A549 (cell line): ENCODE measurements around the gene PLAGL2. TPM values are rescaled to one million over a fixed set of nuclear protein-coding genes. Genes with fewer than 3 reads are reported as not detected.

Experiments
- ATAC-seq, 2 experiments: fragments of 200-7000 bp in 1 of 2; fragments of >200 bp in 1 of 2; cut with Nextera tagmentation in 1 of 2; cut with Tn5 transposase in 1 of 2; 3 replicates each; pipeline versions ENCODE4 v1.8.0 to v1.9.1; 2018 to 2020; ENCODE audit warnings: mild to moderate bottlenecking in 1 of 2, moderate library complexity in 1 of 2
- CTCF ChIA-PET: fragments of 300-600 bp; sonication (Branson Sonifier 250); formaldehyde crosslinking; extraction: SDS; loops from one replicate; lab custom pipeline; 2021; ENCODE audit warnings: antibody characterized with exemption, inconsistent platforms; lab: Yijun Ruan, JAX
- POLR2A ChIA-PET: fragments of 350-600 bp; formaldehyde crosslinking; extraction: SDS; loops from one replicate; lab custom pipeline; 2021; ENCODE audit warnings: antibody characterized with exemption, inconsistent platforms; lab: Yijun Ruan, JAX
- DNase-seq, 2 experiments: peaks; one replicate each; pipeline versions ENCODE4 v3.0.0 to v3.0.0-alpha.2; 2011 to 2016; ENCODE audit warnings: low read depth in 1 of 2, low spot score in 1 of 2
- FAIRE-seq: peaks from 2 replicates; lab custom pipeline; 2011; peaks lifted over from hg19 to GRCh38; lab: Jason Lieb, UNC
- H3K27ac ChIP-seq, 2 experiments: fragments of >200 bp; sonication (Bioruptor Twin); formaldehyde crosslinking; 3 replicates each; pipeline ENCODE4 v1.5.1; 2016 to 2017
- H3K4me1 ChIP-seq: fragments of >200 bp; sonication (Bioruptor Twin); formaldehyde crosslinking; 3 replicates; pipeline ENCODE4 v1.6.1; 2016
- H3K4me2 ChIP-seq: fragments of >200 bp; sonication (Bioruptor Twin); formaldehyde crosslinking; 3 replicates; pipeline ENCODE4 v1.6.1; 2016
- H3K4me3 ChIP-seq: fragments of >200 bp; sonication (Bioruptor Twin); formaldehyde crosslinking; 3 replicates; pipeline ENCODE4 v1.5.1; 2016
- H3K9me3 ChIP-seq: fragments of >200 bp; sonication (Bioruptor Twin); formaldehyde crosslinking; 3 replicates; pipeline ENCODE4 v1.6.1; 2016
- CBX2 ChIP-seq: fragments of 200-600 bp; sonication (generic); IDR thresholded peaks from 2 replicates; pipeline ENCODE4 v1.6.1; 2016; ENCODE audit warnings: low read depth, mild to moderate bottlenecking, borderline replicate concordance
- CEBPB ChIP-seq, 2 experiments: fragments of >200 bp in 1 of 2; sonication (Bioruptor Twin) in 1 of 2; formaldehyde crosslinking in 1 of 2; IDR thresholded peaks; 2 replicates each; pipeline ENCODE4 v1.6.1; 2012 to 2016
- HDAC2 ChIP-seq: fragments of 200-600 bp; sonication (generic); IDR thresholded peaks from 2 replicates; pipeline ENCODE4 v1.6.1; 2016
- HEYL ChIP-seq: fragments of 250-450 bp; sonication (Bioruptor Pico); IDR thresholded peaks from 2 replicates; pipeline ENCODE4 v1.8.0; 2021; ENCODE audit warnings: mild to moderate bottlenecking, moderate library complexity
- HMGXB4 ChIP-seq: fragments of 250-450 bp; sonication (Bioruptor Pico); IDR thresholded peaks from 2 replicates; pipeline ENCODE4 v1.5.0; 2021; ENCODE audit warnings: mild to moderate bottlenecking, moderate library complexity, borderline replicate concordance
- HOXA7 ChIP-seq: fragments of 250-450 bp; sonication (Bioruptor Pico); IDR thresholded peaks from 2 replicates; pipeline ENCODE4 v1.5.0; 2020; ENCODE audit warnings: mild to moderate bottlenecking, moderate library complexity
- JUN ChIP-seq, 2 experiments: fragments of >200 bp; sonication (Bioruptor Twin); formaldehyde crosslinking; IDR thresholded peaks; 2 replicates in 1 of 2; 3 replicates in 1 of 2; pipeline ENCODE4 v1.6.1; 2016 to 2017
- JUNB ChIP-seq: fragments of >200 bp; sonication (Bioruptor Twin); formaldehyde crosslinking; IDR thresholded peaks from 2 replicates; pipeline ENCODE4 v1.6.1; 2016
- MAFK ChIP-seq: fragments of 450-650 bp; IDR thresholded peaks from 2 replicates; pipeline ENCODE4 v1.6.1; 2014; ENCODE audit not compliant: partially characterized antibody
- MAZ ChIP-seq: fragments of 150-350 bp; IDR thresholded peaks from 2 replicates; pipeline ENCODE4 v1.6.1; 2014; ENCODE audit warnings: antibody characterized with exemption, low read depth, low read length, borderline replicate concordance
- NPAS2 ChIP-seq: fragments of 250-450 bp; sonication (Bioruptor Pico); IDR thresholded peaks from 2 replicates; pipeline ENCODE4 v1.8.0; 2022; ENCODE audit warnings: mild to moderate bottlenecking, moderate library complexity, borderline replicate concordance
- PBX3 ChIP-seq: IDR thresholded peaks from 2 replicates; pipeline ENCODE4 v1.6.1; 2012
- PHF8 ChIP-seq: fragments of 200-600 bp; sonication (generic); IDR thresholded peaks from 2 replicates; pipeline ENCODE4 v1.6.1; 2016; ENCODE audit warnings: low read depth, mild to moderate bottlenecking, antibody characterized with exemption, moderate library complexity, borderline replicate concordance
- RAD21 ChIP-seq, 2 experiments: fragments of >200 bp in 1 of 2; sonication (Bioruptor Twin) in 1 of 2; formaldehyde crosslinking in 1 of 2; IDR thresholded peaks in 1 of 2; conservative IDR thresholded peaks in 1 of 2; 2 replicates in 1 of 2; 3 replicates in 1 of 2; pipeline ENCODE4 v1.6.1; 2012 to 2018; ENCODE audit warnings: inconsistent platforms in 1 of 2
- RNF2 ChIP-seq: fragments of 200-600 bp; sonication (generic); IDR thresholded peaks from 2 replicates; pipeline ENCODE4 v1.6.1; 2016; ENCODE audit warnings: low read depth, mild to moderate bottlenecking, antibody characterized with exemption, moderate library complexity, borderline replicate concordance
- SMC3 ChIP-seq: fragments of >200 bp; sonication (Bioruptor Twin); formaldehyde crosslinking; IDR thresholded peaks from 3 replicates; pipeline ENCODE4 v1.6.1; 2018; ENCODE audit warnings: inconsistent platforms
- SREBF2 ChIP-seq: fragments of 450-650 bp; IDR thresholded peaks from 2 replicates; pipeline ENCODE4 v1.6.1; 2014; ENCODE audit warnings: mild to moderate bottlenecking, moderate library complexity
- TFCP2L1 ChIP-seq: fragments of 250-450 bp; sonication (Bioruptor Pico); IDR thresholded peaks from 2 replicates; pipeline ENCODE4 v1.5.0; 2021; ENCODE audit warnings: mild to moderate bottlenecking
- TP53 ChIP-seq: fragments of 250-450 bp; sonication (Bioruptor Pico); IDR thresholded peaks from 2 replicates; pipeline ENCODE4 v1.5.0; 2021; ENCODE audit warnings: mild to moderate bottlenecking, moderate library complexity
- ZNF302 ChIP-seq: fragments of 250-450 bp; sonication (Bioruptor Pico); IDR thresholded peaks from 2 replicates; pipeline ENCODE4 v1.9.0; 2021; ENCODE audit warnings: inconsistent platforms, mild to moderate bottlenecking, moderate library complexity
- ZSCAN20 ChIP-seq: fragments of 250-450 bp; sonication (Bioruptor Pico); IDR thresholded peaks from 2 replicates; pipeline ENCODE4 v1.8.0; 2022; ENCODE audit warnings: mild to moderate bottlenecking, moderate library complexity
- WGBS: methylation state at CpG from one replicate; pipeline ENCODE4 v1.1.6; 2017; ENCODE audit errors: missing lambda C conversion rate; 5-methylcytosine and 5-hydroxymethylcytosine counted together
- polyA plus RNA-seq, 4 experiments: library from polyadenylated mRNA; depleted of rRNA in 3 of 4; stranded (reverse); fragments of >200 nt; fragmentation: RNase III in 1 of 4; extraction: RNeasy Plus Mini Kit Qiagen cat#74134 plus additional on column Dnase treatment in 1 of 4; gene quantifications; 2 replicates in 3 of 4; 3 replicates in 1 of 4; pipeline ENCODE4 v1.2.3, GENCODE V29; 2011 to 2017

The PLAGL2 gene
- polyA plus RNA-seq, 2 of the 4 experiments (the other 2 are of a cell fraction) = 6.1 to 9.0 TPM

- TF ChIP-seq RNF2 (no peak), PHF8 (no peak), MAFK (no peak)
These were observed 16.7 kb downstream of the PLAGL2 start (continued) for GRCh38 chr20:32190616-32191415.

DNA sequence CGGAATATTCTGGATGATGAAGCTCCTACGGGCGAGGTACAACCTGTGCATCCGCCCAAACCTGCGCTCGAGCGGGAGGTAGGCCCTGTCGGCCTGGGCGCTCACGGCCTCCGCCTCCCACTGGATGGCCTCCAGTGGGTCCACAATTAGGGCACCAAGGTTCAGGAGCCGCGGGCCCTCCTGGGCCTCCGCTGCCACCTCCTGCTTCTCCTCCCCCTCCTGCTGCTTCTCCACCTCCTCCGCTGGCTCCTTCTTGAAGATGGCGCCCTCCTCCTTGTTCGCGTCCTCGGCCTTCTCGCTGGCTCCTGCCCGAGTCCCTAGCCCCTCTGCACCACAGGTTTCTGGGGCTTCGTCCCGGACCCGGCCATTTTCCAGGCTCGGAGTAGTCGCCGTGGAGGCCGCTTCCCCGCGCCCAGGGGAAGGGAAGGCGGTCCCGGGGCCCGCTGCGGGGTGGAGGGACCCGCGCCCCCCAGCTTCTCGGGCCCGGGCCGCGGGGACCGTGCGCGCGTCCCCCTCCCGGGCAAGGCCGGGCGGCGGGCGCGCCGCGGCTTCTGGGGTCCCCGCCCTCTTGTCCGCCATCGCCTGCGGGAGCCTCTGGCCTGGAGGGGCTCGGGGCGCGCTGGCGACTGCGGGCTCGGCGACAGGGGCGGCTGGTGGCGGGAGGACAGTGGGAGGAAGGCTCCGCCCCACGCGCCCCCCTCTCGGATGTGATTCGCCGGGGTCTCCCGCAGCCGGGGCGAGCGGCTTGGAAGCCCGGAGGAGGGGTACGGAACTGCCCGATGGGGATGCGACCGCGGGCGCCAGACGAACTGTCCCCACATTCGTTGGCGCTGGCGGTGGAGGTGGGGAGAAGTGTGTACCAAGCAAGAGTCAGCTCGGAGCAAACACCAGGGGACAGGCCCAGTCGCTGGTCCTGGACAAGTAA, 17.6 kb downstream of the PLAGL2 start:
- H3K4me3 ChIP-seq = no peak overlapping the region
- POLR2A ChIA-PET = no interaction called here
- ATAC-seq = no peak

DNA sequence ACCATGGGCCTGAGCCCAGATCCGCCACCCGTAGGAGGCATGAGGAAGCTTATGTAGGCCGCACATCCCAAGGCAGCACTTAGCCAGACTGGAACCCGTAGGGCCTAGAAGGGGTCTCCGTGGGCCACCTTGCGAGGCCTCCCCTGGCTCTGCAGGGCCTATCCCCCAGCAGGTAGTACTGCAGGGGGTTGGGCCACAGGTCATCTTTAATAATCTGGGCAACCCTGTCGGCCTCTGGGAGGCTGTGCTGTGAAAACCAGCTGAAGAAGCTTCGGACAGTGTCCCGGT, 18.5 kb downstream of the PLAGL2 start:
- POLR2A ChIA-PET = no interaction called here
- DNase-seq (no peak), ATAC-seq (peak in 1 of 2 experiments; percentile 30; a peak in 3 of 6 replicates), FAIRE-seq (no peak)
- TF ChIP-seq HOXA7 (CRISPR knock-in tag) = no peak
- TF ChIP-seq CBX2 = no peak
- no peak for TF ChIP-seq RAD21 (conservative IDR thresholded peaks at IDR 0.05 in 1 of 2, IDR thresholded peaks at IDR 0.05 in 1 of 2)
- TF ChIP-seq HEYL (CRISPR knock-in tag) = no peak
- TF ChIP-seq NPAS2 (CRISPR knock-in tag) = no peak
- no peak for TF ChIP-seq MAFK
- TF ChIP-seq SMC3 = no peak
- TF ChIP-seq TP53 (CRISPR knock-in tag) = no peak
- TF ChIP-seq ZNF302 = no peak
- no peak for TF ChIP-seq HMGXB4 (CRISPR knock-in tag)
- no peak for TF ChIP-seq ZSCAN20 (CRISPR knock-in tag)
- no peak for TF ChIP-seq JUNB
- no peak for TF ChIP-seq SREBF2
- no peak overlapping the region for H3K27ac ChIP-seq
- no peaks in the 10 kb centered on the region for H3K9me3 ChIP-seq
- no peak overlapping the region for H3K4me3 ChIP-seq
- H3K4me2 ChIP-seq = no peak overlapping the region
- no peaks in the 10 kb centered on the region for H3K4me1 ChIP-seq
- CTCF ChIA-PET = no interaction called here
- 97% methylated on average over 7 of the region's 9 CpGs for WGBS

More for the DNA sequence above, 17.6 kb downstream of the PLAGL2 start:
- no peak overlapping the region for H3K4me2 ChIP-seq
- 93% methylated on average over 55 of the region's 88 CpGs for WGBS
- no peak for DNase-seq
- no peaks in the 10 kb centered on the region for H3K9me3 ChIP-seq
- H3K27ac ChIP-seq = no peak overlapping the region
- CTCF ChIA-PET = interaction anchor here (0.6 to 1.3 kb wide), 2 partner anchors 10 to 15 kb away, joined by 3 read pairs; no protein-coding TSS in a partner anchor
- TF ChIP-seq SMC3 (no peak), HDAC2 (no peak), RNF2 (no peak), CEBPB (IDR thresholded peaks at IDR 0.05) (no peak), TFCP2L1 (CRISPR knock-in tag) (no peak), PHF8 (no peak), PBX3 (no peak), JUN (IDR thresholded peaks at IDR 0.05) (0 out of 5 replicates have a peak, but pooled peaks of 1 of the 2 experiments have one; percentile 21), MAZ (no peak)
- TF ChIP-seq, all 56 proteins: peak for 1
- H3K4me1 ChIP-seq = no peaks in the 10 kb centered on the region
- no peak for FAIRE-seq
